Measurements from ENCODE around the gene BAHD1. TPM values are rescaled to one million over a fixed set of nuclear protein-coding genes. Genes with fewer than 3 reads are reported as not detected.

BAHD1 gene
- total and polyA plus RNA-seq, 2 donors (not counting 3 experiments of a cell fraction or from before 2014, with no cell fraction given): 6.3 to 19.1 TPM

GRCh38 chr15:40463279-40463678, 22.5 kb downstream of the BAHD1 start:
- no peak overlapping the region for H3K9ac ChIP-seq (replicated peaks; ENCODE audit: extremely low read depth, insufficient read depth, low read length)
- peaks cover 0 to 33% of the 10 kb centered on the region in 2 experiments for H3K36me3 ChIP-seq (ENCODE audit: control insufficient read depth in 2 of 2, extremely low read depth in 1 of 2, insufficient read depth in 2 of 2, low read length in 2 of 2)
- H3K4me2 ChIP-seq (ENCODE audit: insufficient read depth, low read length): no peak overlapping the region
- no peaks in the 10 kb centered on the region for H3K4me1 ChIP-seq (ENCODE audit: control insufficient read depth, extremely low read depth, insufficient read depth, low read length)
- no peak overlapping the region for H3K4me3 ChIP-seq (replicated peaks in 1 of 3; ENCODE audit: insufficient read depth in 1 of 3, low read depth in 1 of 3, low read length in 3 of 3)
- DNase-seq (ENCODE audit: low read depth, low spot score): no peak
- intact Hi-C loops (cut with micrococcal nuclease): no loop called here
- H3K9me3 ChIP-seq (replicated peaks; ENCODE audit: control insufficient read depth, insufficient read depth, low read length): no peaks in the 10 kb centered on the region
- no peaks in the 10 kb centered on the region for H3K9me1 ChIP-seq (replicated peaks; ENCODE audit: control insufficient read depth, extremely low read depth, insufficient read depth, low read length)
- no peaks in the 10 kb centered on the region for H3K79me2 ChIP-seq (ENCODE audit: control insufficient read depth, insufficient read depth, low read length)
- FAIRE-seq: no peak
- no peaks in the 10 kb centered on the region for H3K27me3 ChIP-seq (ENCODE audit: control insufficient read depth in 2 of 2, insufficient read depth in 2 of 2, low read length in 2 of 2)
- dilution Hi-C loops (cut with MboI; ENCODE audit: extremely low pct_ligation_motif_present, low sequenced_read_pairs): no loop called here
- POLR2A ChIA-PET: no interaction called here
- no peak overlapping the region for H2AFZ ChIP-seq (ENCODE audit: low read depth, low read length)
- no TSS peak for BruUV-seq (replicated peaks)
- H4K20me1 ChIP-seq (replicated peaks; ENCODE audit: control insufficient read depth, extremely low read depth, insufficient read depth, low read length): no peaks in the 10 kb centered on the region
- H3K27ac ChIP-seq (ENCODE audit: insufficient read depth, low read depth, low read length): no peak overlapping the region
- CTCF ChIA-PET: interaction anchor here (1.2 kb wide), 1 partner anchor 9 kb away, joined by 3 read pairs; no protein-coding TSS in a partner anchor
- TF ChIP-seq MYC (IDR thresholded peaks at IDR 0.05; ENCODE audit: low read depth, low read length) (no peak), EZH2 (IDR thresholded peaks at IDR 0.05; ENCODE audit: borderline replicate concordance, low read depth, low read length, severe bottlenecking) (no peak), CTCF (IDR thresholded peaks at IDR 0.05; ENCODE audit: extremely low read depth in 1 of 2, insufficient read depth in 1 of 2, low read depth in 1 of 2, low read length in 2 of 2) (no peak), POLR2AphosphoS5 (IDR thresholded peaks at IDR 0.05; ENCODE audit: insufficient read depth, low read depth, low read length) (no peak), FOS (IDR thresholded peaks at IDR 0.05; ENCODE audit: borderline replicate concordance, insufficient read depth, low read length) (no peak), GATA2 (IDR thresholded peaks at IDR 0.05; ENCODE audit: insufficient read depth, insufficient read length, low read depth, low read length) (no peak), MAX (IDR thresholded peaks at IDR 0.05; ENCODE audit: insufficient read depth, insufficient read length) (no peak), JUN (IDR thresholded peaks at IDR 0.05; ENCODE audit: borderline replicate concordance, insufficient read depth, insufficient read length, low read depth) (no peak), POLR2A (IDR thresholded peaks at IDR 0.05; ENCODE audit: low read depth, low read length) (no peak)
